ENCODE results near the gene TXNDC5.

The TXNDC5 gene

DNA sequence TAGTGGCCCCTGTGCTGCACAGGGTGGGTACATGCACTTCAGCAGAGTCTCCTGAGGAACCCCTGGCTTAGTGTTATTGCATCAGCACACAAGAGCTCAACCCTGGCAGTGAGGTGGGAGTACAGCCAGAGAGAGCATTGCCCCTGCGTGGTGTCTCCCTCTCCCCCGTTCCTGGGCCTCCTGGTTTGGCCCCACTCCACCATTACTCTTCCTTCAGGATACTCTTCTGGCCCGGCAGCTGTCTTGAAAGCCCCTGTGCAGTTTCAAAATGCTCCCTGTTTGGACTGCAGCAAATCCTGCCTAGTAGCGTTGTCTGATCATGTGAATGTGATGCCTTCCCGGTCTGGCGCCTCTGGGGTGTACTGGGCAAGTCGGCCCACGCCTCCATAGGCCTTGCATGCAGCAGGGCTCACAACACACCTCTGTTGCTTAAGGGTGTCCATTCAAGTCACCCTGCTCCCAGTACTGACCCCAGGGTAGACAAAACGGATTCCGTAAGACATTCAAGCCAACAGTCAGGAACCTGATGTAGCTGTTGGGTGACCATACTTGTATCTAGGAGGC, 32.1 kb downstream of the TXNDC5 start:
- TF ChIP-seq CTCF (IDR thresholded peaks at IDR 0.05) = no peak

DNA sequence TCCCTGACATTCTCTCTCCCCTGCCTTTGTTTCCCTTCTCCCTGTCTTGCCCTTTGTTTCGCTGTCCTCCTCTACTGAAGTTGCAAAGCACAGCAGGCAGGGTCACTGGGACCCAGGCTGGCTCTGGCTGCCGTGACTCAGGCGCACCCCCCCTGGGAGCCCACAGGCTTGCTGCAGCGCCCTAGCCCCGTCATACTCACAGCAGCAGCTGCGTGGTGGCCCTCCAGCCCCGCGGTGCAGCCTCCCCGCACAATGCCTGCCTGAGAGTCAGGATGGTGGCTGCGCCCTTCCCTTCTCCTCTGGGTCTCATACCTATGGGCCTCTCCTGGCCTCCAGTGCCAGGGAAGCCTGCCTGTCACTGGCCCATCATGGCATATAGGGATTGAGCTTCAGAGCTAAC, 41.7 kb downstream of the TXNDC5 start:
- no peaks in the 10 kb centered on the region for H3K27me3 ChIP-seq
- no peaks in the 10 kb centered on the region for H3K9me3 ChIP-seq
- no peaks in the 10 kb centered on the region for H3K36me3 ChIP-seq
- no peak overlapping the region for H3K4me3 ChIP-seq (ENCODE audit: low read depth in 1 of 2, low read length in 1 of 2)
- no peak overlapping the region for H3K27ac ChIP-seq
- H3K4me1 ChIP-seq (ENCODE audit: control insufficient read depth in 1 of 2, insufficient read depth in 1 of 2, low read depth in 1 of 2, low read length in 1 of 2) = no peaks in the 10 kb centered on the region
- TF ChIP-seq CTCF (IDR thresholded peaks at IDR 0.05) = no peak

More for the DNA sequence above, 32.1 kb downstream of the TXNDC5 start:
- no peak overlapping the region for H3K4me3 ChIP-seq (ENCODE audit: low read depth in 1 of 2, low read length in 1 of 2)
- H3K27me3 ChIP-seq = no peaks in the 10 kb centered on the region
- peaks cover 21% of the 10 kb centered on the region for H3K36me3 ChIP-seq
- H3K9me3 ChIP-seq = no peaks in the 10 kb centered on the region
- no peaks in the 10 kb centered on the region for H3K4me1 ChIP-seq (ENCODE audit: control insufficient read depth in 1 of 2, insufficient read depth in 1 of 2, low read depth in 1 of 2, low read length in 1 of 2)
- no peak overlapping the region for H3K27ac ChIP-seq

- H3K36me3 ChIP-seq = no peaks in the 10 kb centered on the region
- H3K9me3 ChIP-seq = no peaks in the 10 kb centered on the region
- H3K4me1 ChIP-seq (ENCODE audit: control insufficient read depth in 1 of 2, insufficient read depth in 1 of 2, low read depth in 1 of 2, low read length in 1 of 2) = no peaks in the 10 kb centered on the region
- no peak overlapping the region for H3K27ac ChIP-seq
- H3K4me3 ChIP-seq (ENCODE audit: low read depth in 1 of 2, low read length in 1 of 2) = no peak overlapping the region
- no peaks in the 10 kb centered on the region for H3K27me3 ChIP-seq
- no peak for TF ChIP-seq CTCF (IDR thresholded peaks at IDR 0.05)
These were observed 44.1 kb downstream of the TXNDC5 start for GRCh38 chr6:7866526-7866925.

DNA sequence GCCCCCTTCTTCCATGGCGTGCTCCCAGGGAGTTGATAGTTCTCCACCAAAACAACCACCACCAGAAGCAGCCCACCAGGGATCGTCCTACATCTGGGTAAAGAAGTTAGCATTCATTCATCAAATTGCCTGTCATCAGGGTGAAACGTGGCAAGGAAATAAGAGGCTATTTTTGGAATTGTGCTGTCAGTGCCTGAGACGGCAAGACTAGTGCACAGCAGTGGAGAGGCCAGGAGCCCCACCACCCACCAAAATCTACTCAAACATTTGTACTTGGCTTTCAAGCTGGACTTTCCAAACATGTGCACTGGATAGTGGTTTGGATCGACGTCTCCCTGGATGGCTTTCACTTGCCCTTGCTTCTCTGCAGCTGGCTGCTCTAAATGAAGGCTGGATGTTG, 44.8 kb downstream of the TXNDC5 start:
- no peak for TF ChIP-seq CTCF (IDR thresholded peaks at IDR 0.05)

DNA sequence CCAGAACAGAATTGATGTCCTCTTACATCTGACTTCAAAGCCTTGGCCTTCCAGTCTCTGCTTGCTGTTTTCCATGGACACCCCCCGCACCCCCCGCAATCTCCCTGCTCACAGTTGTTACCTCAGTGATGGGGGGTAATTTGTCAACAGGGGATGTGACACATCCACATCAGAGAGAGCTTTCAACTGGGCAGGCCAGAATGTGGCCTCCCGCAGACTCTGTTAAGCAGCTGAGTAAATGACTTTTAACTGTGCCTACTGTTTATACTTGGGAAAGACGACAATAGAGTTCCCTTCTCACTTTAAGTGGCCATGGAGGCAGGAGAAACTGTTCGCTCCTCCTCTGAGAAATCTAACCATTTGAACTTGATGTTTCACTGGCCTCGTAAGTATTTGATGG, 51.0 kb downstream of the TXNDC5 start:
- Histone ChIP-seq H3K4me1 (ENCODE audit: control insufficient read depth in 1 of 2, insufficient read depth in 1 of 2, low read depth in 1 of 2, low read length in 1 of 2) (no peaks in the 10 kb centered on the region), H3K27me3 (no peaks in the 10 kb centered on the region), H3K4me3 (ENCODE audit: low read depth in 1 of 2, low read length in 1 of 2) (no peak overlapping the region), H3K27ac (no peak overlapping the region), H3K9me3 (no peaks in the 10 kb centered on the region), H3K36me3 (no peaks in the 10 kb centered on the region)
- TF ChIP-seq CTCF (IDR thresholded peaks at IDR 0.05) = no peak

More for the DNA sequence above, 44.8 kb downstream of the TXNDC5 start:
- Histone ChIP-seq H3K27me3 (no peaks in the 10 kb centered on the region), H3K27ac (no peak overlapping the region), H3K9me3 (no peaks in the 10 kb centered on the region), H3K36me3 (no peaks in the 10 kb centered on the region), H3K4me3 (ENCODE audit: low read depth in 1 of 2, low read length in 1 of 2) (no peak overlapping the region), H3K4me1 (ENCODE audit: control insufficient read depth in 1 of 2, insufficient read depth in 1 of 2, low read depth in 1 of 2, low read length in 1 of 2) (no peaks in the 10 kb centered on the region)

DNA sequence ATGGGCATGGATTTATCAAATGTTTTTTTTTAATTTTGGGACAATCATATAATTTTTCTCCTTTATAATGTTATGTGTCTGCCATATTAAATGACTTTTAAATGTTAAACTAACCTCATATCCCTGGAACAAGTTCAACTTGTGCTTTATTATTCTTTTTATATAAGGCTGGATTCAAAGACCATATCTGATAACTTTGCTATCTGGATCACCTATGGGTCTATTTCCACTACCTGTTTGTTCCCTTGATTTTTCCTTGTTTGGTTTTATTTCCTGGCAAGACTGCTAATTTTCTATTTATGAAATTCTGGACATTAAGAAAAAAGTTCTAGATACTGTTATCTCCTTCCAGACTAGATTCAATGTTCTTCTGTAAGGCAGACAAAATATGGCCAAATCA, 58.8 kb downstream of the TXNDC5 start:
- Histone ChIP-seq H3K27ac (no peak overlapping the region), H3K4me1 (ENCODE audit: control insufficient read depth in 1 of 2, insufficient read depth in 1 of 2, low read depth in 1 of 2, low read length in 1 of 2) (no peaks in the 10 kb centered on the region), H3K36me3 (no peaks in the 10 kb centered on the region), H3K4me3 (ENCODE audit: low read depth in 1 of 2, low read length in 1 of 2) (no peak overlapping the region), H3K27me3 (no peaks in the 10 kb centered on the region), H3K9me3 (peaks cover 9% of the 10 kb centered on the region)
- TF ChIP-seq CTCF (IDR thresholded peaks at IDR 0.05) = no peak
